Measurements from ENCODE around the gene SEC61A1. TPM values are rescaled to one million over a fixed set of nuclear protein-coding genes. Genes with fewer than 3 reads are reported as not detected.

The SEC61A1 gene
- total RNA-seq, 2 donors from 2014 or later = 110 to 127 TPM

Other genes with a start within 250 kb of the SEC61A1 start
- gene MGLL, start 229.9 kb upstream of the SEC61A1 start, total RNA-seq = under 1 TPM; 0.14 to 0.29 TPM
- gene KBTBD12, start 137.2 kb upstream of the SEC61A1 start, total RNA-seq = not detected
- 10 to 100 TPM; 36.1 to 69.7 TPM for gene RUVBL1, start 71.4 kb downstream of the SEC61A1 start, total RNA-seq
- gene EEFSEC, start 101.0 kb downstream of the SEC61A1 start, total RNA-seq = 10 to 100 TPM in 1 of 2 donors, 1 to 10 TPM in 1; 3.4 to 20.3 TPM

Measured in activated naive CD4-positive, alpha-beta T cell treated with anti-CD3 and anti-CD28 coated beads, Interleukin-2, amount 50 U/mL, for 72 hours (primary cell).